Raji (cell line): ENCODE data around the gene PSMB4.

Source experiments
- POLR2A ChIP-seq: IDR thresholded peaks from 2 replicates; pipeline ENCODE4 v1.6.1; 2011; ENCODE audit warnings: low read depth, low read length, control low read depth; ENCODE audit not compliant: insufficient read depth

The PSMB4 gene

DNA sequence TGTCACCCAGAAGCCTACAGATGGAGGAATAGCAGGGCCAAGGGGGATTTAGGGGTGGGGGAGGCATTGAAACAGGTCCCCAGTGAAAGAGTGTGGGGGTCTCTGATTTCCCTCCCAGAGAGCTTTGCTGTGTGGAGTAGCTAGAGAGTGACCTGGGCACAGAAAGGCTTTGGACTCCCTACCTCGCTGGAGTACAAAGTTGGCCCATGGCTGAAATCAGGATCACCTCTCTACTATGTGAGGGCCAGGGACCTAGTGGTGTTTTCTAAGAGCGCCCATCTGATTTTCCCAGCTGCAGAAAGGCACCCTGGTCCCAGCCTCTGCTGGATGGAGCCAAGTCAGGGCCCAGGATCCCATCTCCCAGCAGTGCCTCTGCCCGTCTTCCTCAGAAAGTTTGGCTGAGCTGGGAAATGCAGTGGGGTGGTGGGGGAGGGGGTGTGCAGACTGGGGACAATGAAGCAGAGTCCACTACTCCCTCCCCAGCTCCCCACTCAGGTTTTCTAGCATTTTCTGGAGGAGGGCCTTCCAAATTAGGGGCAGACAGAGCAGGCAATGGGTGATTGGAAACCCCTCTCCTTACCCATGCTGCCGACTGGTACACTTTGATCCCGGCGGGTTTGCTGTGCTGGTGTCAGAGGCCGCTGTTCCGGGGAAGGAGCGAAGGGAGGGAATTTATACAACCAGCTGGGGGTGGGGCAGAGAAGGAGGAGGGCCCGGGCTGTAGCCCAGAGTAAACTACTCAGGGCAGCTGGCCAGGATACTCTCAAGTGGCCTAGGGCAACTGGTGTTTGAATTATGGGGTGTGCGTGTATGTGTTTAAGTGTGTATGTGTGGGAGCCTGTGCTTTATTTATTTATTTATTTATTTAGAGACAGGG is 27.1 kb upstream of the PSMB4 start, which contains the start of gene SELENBP1:
Gene SELENBP1, minus strand, starts transcription at position 648 of the 877 bp plus-strand sequence. Its CDS starts 64 bp downstream, at position 584.
- no peak for TF ChIP-seq POLR2A

DNA sequence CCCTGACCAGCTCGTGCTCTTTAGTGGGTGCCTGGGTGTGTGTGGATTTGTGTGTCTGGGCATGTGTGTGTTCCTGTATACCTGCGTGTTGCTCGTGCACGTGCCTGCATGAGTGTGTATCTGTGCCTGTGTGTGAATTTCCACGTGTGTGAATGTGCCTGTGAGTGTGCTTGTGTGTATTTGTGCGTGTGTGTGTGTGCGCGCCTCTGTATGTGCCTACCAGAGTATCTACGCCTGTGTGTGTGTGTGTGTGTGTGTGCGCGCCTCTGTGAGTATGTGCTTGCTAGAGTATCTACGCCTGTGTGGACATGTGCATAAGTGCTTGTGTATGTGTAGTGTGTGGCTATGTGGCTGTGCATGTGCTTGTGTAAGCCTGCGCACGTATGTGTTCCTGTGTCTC is 26.2 kb upstream of the PSMB4 start:
- TF ChIP-seq POLR2A, result no peak

DNA sequence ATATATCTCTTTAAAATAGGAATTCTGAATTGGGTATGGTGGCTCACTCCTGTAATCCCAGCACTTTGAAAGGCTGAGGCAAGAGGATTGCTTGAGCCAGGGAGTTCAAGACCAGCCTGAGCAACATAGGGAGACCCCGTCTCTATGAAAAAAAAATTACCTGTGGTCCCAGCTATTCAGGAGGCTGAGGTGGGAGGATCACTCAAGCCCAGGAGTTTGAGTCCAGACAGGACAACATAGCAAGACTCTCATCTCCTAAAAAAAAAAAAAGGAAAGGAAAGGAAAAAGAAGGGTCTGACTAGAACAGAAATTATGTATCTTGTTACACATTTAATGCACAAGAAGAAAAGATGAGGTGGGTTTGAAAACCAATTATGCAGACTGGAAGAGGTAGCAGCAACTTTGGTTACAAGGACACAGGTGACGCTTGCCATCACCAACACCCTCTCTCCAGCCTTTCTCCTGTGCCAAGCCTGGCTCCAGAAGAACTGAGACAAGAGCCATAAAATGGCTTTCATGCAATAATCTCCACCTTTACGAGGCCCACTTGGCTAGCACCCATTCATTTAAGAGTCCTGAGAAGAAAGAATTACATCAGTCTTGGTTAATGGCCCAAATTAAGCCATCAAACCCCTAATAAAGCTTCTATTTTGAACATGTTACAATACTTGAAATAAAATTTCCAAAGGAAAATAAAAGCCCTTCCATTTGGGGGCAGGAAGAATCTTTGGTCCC is 22.1 kb upstream of the PSMB4 start:
- no peak for TF ChIP-seq POLR2A

DNA sequence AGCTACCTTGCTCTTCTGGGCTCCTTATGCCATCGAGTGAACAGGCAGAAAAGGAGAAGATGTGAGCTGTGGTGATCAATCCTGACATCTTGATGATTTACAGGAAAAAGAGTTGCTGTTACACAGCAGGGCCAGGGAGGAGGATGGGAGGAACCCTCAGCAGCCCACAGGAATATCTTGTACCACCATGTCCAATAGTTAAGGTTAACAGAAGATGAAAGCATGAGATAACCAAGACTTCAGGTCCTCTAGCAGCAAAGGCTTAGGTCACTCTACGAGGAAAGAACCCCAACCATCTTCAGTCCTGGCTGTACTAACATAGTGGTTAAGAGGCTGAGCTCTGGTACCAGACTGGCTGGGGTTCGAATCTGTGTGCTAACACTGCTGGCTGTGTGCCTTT is 14.8 kb upstream of the PSMB4 start:
- TF ChIP-seq POLR2A, result no peak

DNA sequence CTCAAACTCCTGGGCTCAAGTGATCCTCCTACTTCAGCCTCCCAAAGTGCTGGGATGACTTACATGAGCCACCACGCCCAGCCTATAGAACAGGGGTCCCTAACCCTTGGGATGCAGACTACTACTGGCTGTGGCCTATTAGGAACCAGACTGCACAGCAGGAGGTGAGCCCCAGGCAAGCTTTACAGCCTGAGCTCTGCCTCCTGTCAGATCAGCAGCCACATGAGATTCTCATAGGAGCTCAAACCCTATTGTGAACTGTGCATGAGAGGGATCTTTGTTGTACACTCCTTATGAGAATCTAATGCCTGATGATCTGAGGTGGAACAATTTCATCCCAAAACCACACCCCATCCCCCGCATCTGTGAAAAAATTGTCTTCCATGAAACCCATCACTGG is 13.4 kb upstream of the PSMB4 start:
- no peak for TF ChIP-seq POLR2A

DNA sequence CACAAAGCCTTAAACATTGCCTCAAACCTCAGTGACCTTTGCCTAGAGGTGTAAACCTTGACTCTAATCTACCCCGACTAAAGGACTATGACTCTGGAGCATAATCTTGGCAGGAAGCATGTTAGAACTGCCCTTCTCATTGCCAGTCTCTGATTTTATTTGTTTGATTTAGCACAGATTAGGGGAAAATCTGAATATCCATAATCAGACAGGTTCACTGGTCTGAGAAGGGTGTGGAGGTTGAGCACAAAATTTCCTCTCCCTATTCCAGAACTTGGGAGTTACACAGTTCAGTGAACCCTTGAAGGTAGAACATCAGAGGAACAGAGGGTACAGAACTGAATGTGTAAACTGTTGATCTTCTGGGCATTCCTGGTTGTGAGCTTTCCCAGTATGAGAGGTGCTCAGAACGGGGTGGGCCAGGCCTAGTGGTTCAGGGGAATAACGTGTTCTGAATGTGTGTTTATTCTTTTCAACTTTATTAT is 8.3 kb upstream of the PSMB4 start:
- no peak for TF ChIP-seq POLR2A

DNA sequence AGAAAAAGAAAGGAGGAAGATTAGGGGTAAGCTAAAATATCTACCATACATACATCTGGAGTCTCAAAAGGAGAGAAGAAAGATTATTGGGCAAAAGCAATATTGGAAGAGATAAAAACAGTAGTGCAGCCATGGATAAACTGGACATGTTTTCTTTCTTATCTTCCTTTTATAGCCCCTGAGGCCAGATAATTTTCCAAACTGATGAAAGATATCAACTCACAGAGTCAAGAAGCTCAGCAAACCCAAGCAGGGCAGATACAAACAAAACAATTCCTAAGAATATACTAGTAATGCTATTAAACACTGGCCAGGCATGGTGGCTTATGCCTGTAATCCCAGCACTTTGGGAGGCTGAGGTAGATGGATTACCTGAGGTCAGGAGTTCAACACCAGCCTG is 5.8 kb upstream of the PSMB4 start:
- no peak for TF ChIP-seq POLR2A

DNA sequence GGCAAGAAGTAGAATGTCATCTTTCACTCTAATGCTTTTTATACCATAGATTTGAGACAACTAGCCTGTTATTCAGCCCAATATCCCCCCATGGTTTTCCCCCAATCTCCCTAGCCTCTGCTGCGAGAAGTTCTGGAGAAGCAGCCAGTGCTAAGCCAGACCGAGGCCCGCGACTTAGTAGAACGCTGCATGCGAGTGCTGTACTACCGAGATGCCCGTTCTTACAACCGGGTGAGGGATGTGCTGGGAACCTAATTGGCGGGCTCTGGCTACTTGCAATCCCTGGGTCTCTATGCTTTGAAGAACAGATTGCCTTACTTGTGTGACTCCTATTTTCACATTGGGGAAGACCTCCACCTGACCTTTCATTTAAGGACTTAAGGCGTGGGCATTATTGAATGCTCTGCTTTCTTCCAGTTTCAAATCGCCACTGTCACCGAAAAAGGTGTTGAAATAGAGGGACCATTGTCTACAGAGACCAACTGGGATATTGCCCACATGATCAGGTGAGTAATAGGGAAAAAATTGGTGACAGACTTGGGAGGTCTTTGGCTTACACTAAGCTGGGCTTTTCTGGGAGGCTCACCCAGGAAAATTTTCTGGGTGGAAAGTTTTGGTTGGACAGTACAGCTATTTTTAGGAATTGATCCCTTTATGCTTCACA is 1.9 kb downstream of the PSMB4 start:
- no peak for TF ChIP-seq POLR2A

DNA sequence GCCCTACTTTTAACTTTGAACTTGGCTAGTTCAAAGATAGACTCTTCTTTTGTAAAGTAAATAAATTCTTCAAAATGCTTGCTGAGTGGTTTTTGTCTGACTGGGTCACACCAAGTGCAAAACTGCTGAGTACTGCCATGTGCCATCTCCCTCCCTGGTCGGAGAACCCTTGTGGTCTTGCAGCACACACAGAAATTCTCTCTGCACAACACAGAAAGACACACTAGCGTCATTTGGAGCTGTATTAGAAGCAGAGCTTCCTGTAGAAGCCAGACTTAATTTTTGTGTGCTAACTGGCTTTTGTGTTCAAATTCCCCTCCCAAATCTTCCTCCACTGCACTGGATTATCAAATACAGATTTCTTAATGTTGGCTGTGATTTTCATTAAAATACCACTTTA is 2.5 kb downstream of the PSMB4 start:
- no peak for TF ChIP-seq POLR2A

DNA sequence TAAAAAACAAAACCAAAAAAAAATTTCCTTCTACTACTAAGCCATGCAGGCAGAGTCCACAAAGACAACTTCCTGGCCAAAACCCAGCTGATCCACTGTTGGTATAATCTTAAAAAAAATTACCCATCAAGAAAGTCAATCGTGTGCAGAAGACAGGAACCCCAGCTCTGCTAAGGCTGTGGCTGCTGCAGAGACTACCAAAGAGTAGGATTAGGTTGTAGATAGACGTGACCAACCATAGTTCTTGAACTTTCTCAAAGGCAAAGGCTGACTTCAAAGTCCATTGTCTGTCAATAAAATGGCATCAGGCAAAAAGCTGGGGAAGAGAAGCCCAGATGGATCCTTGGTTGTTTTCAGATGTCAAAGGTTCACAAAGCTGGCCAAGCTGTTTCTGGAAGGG is 3.4 kb downstream of the PSMB4 start:
- no peak for TF ChIP-seq POLR2A

DNA sequence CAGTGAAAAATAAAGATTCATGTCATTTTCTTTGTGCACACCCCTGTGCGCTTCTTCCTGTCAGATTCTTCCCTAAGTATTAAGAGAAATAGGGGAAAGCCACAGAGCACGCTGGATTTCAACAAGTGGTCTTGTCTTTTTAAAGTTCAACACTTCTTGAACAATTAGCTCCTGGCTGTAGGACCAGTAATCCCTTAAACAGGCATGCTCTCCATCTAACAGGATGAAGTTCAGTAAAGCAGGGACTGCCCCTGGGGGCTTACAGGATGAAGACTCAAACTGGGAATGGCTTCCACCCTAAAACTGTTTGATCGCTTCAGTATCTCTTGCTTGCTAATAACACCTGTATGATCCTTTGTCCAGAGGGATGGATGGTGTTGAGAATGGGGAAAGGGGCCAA is 4.2 kb downstream of the PSMB4 start:
- no peak for TF ChIP-seq POLR2A

DNA sequence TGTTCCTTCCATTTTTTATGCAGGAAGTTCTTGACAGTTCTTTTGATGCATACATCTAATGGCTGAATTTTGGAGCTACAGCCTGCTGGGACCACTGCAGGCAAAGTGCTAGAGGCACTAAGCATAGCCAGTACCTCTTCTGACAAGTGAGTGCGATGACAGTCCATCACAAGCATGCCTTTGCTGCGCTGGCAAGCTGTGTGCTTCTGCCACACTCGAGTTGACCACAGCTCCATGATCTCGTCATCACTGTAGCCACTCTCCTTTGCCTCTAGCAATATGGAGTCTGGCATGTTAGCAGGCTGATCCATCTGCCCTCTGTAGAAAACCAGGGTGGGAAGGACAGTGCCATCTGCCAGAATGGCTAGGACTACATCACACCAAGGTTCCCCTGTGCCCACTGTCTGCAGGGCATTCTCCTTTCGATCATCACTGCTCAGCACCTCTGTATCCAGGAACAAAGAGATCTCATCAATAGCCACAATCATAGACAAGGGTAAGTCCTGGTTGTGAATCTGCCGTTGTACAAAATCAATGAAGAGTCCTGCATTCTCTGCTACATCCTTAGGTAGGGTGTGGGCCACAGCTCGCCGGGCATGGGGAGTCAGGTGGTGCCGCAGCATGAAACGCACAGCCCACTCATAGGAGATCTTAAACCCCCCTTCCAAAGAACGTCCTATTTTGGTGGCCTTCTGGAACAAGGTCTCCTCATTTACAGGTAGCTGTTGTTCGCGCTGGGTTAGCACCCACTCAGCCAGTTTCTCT is 6.0 kb downstream of the PSMB4 start:
- no peak for TF ChIP-seq POLR2A

DNA sequence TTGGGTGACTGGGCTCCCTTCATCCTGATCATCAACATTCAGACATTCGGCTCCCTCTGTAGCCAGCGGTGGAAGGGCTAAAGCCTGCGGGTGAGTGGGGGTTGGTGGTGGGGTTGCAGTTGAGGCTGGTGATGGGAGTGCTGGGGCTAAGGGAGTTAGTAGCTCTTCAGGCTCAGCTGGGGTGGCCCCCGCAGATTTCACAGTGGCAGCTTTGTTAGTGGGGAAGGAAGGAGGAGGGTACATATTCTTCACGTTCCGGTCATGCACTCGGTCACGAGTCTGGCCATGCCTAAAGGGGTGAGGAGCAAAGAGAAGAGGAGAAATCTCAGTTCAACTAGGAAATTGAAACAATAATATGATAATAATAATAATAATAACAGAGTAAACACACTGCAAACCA is 6.8 kb downstream of the PSMB4 start:
- no peak for TF ChIP-seq POLR2A

DNA sequence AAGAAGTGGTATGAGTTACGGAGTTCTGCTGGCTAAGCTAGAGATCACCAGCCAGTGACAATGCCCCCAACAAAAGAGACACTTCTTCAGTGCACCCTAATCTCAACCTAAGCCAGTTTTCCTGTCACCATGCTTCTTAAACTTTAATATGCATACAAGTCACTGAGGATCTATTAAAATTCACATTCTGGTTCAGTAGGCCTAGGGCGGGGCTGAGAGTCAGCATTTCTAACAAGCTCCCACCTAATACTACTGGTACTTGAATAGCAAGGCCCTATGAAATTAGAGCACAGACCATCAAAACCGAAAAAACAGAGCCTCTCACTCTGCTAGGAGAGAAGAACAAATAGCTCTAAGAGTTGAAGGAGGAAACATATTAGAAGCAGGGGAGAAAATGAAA is 7.9 kb downstream of the PSMB4 start:
- TF ChIP-seq POLR2A, result no peak

DNA sequence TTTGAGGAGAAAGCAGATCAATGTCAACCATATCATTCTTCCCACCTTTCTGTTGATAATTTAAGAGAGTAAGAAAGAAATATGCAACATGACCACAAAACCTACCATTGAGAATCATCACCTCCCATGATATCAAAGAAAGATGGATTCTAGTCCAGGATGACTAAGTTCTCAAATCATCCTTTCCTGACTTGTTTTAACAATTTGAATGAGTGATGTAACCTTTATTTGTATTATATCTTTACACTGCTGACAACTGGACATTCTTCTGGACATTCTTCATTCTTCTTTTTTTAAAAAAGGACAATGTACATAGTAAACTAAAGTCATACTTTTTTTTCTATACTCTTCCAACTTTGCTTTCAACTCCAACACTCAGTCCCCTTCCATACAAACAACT is 9.5 kb downstream of the PSMB4 start:
- TF ChIP-seq POLR2A, result no peak
